AML-193 (cell line): ENCODE results near the gene SNX32.
A peak's percentile ranks its signal among the peaks of the same experiment; 100 is the strongest.

Experiments
- DNase-seq, 2 experiments: peaks; one replicate each; lab custom pipeline; 2025; lab: John Stamatoyannopoulos, UW

The SNX32 gene

DNA sequence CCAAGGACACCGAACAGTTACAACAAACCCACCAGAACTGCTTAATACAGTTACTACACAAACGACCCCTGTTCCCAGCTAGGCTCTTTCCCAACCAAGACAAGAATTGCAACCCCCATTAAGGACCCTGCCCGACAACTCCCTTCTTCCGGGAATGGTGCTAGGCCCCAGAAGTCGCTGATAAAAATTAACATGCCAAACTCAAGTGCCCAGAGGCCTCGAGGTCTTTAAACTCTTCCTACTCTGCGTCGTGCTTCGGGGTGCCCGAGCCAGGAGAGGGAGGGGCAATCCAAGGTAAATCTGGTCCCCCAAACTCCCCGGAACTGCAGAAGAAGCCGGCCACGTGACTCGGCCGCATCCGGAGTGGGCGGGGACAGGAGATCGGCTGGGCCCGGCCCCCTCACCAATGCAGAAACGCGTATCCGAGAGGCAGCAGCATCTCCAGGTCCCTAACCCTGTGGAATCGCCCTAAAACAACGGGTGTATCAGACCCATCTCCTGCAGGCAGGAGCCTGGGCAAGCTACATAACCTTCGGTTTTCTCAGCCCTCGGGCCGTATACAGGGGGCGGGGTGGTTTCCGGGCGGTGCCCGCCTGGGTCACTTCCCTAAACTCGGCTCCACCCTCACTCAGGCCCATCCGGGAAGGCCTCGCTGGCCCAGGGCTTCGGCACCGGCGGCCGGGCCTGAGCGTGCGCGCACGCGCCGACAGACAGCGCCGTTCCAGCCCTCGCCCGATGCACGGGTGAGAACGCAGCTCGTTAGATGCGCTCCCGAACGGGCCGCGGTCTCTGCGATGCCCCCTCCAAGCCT lies 23.1 kb downstream of the SNX32 start:
- peak; percentile 72 to 82 for DNase-seq

DNA sequence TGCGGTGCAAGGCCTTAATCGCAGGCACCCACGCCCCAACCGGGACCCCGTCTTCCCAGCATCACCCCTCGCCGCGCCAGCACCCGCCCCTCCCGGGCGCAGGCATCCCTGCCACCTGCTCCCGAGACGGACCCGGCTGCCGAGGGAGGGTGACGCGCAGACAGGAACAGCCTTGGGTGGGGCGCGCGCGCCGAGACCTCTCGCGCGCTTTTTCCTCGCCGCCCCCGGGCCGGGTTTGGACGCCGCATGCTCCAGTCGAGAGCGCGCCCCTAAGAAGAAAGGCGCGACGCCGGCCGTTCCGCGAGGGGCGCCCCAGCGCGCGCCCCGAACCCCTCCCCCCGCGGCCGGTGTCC lies 23.7 kb downstream of the SNX32 start:
- peak in 1 of 2 experiments; percentile 11 for DNase-seq

DNA sequence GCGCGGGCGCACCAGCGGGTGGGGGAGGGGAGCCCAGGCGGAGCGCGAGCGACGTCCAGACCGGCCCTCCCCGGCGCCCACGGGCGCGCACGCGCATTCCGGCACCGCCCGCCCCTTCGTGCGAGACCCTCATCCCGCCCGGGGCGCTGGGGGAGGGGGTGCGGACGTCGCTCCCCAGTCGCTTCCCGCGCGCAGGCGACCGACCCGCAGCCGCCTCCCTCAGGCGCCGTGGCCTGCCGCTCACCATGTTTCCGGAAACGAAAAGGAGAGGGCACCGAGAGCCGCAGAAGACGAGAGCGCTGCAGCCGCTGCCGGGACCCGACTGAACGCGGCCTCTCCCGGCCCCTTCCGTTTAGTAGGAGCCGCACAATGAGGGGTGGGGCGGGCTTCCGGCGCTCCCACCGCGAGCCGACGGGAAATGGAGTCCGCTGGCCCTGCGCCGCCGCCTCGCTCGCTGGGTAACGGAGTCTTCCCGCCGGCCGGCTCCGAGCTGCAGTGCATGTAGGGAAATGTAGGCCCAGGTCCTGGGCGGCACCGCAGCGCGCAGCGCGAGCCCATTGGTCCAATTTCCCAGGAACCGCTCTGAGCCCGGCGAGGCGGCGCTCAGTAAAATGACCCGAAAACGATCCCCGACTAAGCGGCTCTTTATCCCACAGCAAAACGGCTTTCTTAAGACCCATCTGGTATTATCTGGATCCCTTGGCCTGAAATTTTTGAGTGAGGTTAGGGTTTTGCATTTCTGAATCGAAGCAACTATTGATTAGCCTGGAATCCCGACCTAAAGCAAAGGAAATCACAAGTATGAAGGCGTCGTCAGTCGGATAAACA lies 24.3 kb downstream of the SNX32 start, which contains the start of gene CFL1:
Gene CFL1, minus strand, starts transcription at position 328 of the 828 bp plus-strand sequence. Its CDS starts 81 bp downstream, at position 247.
- DNase-seq = peak; percentile 91 to 94

DNA sequence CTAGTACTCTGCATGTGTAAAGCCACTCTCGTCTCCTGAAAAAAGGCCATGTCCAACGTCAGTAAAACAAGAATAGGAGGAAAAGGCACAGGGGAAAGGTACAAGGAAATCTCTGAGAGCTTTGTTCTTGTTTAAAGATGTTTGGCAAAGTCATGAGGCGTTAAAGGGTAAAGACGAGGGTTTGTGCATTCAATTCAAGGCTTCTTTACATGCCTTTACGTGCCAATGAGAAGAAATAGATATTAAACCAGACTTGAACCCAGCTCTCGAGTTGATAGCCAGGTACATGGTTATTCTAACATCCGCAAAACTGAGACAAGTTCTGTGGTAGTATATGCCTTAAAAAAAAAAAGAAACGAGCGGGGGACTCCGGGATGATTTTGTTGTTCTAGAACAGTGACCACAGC lies 24.9 kb downstream of the SNX32 start:
- no peak for DNase-seq

DNA sequence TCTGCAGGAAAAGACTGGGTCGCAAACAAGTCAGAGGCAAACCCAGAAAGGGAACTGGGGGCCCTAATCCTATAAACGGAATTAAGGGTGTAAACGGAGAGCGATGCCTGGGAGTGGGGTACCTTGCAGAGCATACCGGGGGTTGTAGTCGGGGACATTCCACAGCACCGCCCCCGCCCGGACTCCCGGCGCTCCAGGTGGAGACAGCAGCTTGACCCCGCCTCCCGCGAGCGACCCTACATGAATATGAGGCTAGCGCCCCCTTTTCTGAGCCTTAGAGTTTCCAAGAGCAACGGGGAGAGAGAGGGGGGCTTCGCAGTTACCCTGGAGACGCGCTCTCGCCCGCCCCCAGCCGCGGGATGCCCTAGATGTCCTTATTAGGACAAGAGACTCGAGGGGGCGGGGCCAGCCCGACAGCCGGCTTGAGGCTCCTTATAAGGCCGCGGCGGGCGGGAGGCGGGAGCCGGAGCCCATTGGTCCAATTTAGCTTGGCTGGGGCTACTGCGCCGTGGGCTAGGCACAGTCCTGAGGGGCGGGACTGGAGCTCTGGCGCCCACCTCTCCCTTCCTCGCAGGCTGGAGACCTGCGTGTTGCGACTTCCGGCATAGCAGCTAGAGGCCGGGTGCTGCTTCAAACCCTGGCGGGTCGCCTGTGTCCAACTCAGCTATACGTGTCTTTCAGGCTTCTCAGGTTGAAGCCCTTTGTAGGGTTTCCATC lies 25.5 kb downstream of the SNX32 start:
- DNase-seq = peak; percentile 93 to 97

DNA sequence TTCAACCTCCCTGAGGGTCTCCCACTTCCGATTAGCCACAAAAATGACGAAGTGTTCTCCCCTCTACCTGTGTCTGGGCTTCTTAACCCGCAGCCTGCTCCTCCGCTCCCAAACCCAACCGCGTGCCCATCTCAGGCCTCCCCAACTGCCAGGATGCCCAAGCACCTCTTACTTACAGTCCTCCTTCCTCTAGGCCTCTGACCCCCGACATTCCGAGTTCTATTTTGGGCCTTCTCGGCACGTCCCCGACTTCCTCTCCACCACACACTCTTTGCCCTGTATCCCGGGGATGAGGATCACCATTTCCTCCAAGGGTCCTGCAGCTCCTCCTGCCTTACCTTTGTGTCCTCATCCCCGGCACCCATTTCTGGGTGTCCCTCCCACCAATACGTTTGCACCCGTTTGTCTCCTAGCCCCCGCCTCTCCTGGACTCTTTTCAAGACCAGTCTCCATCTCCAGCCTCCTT lies 26.1 kb downstream of the SNX32 start:
- no peak for DNase-seq

DNA sequence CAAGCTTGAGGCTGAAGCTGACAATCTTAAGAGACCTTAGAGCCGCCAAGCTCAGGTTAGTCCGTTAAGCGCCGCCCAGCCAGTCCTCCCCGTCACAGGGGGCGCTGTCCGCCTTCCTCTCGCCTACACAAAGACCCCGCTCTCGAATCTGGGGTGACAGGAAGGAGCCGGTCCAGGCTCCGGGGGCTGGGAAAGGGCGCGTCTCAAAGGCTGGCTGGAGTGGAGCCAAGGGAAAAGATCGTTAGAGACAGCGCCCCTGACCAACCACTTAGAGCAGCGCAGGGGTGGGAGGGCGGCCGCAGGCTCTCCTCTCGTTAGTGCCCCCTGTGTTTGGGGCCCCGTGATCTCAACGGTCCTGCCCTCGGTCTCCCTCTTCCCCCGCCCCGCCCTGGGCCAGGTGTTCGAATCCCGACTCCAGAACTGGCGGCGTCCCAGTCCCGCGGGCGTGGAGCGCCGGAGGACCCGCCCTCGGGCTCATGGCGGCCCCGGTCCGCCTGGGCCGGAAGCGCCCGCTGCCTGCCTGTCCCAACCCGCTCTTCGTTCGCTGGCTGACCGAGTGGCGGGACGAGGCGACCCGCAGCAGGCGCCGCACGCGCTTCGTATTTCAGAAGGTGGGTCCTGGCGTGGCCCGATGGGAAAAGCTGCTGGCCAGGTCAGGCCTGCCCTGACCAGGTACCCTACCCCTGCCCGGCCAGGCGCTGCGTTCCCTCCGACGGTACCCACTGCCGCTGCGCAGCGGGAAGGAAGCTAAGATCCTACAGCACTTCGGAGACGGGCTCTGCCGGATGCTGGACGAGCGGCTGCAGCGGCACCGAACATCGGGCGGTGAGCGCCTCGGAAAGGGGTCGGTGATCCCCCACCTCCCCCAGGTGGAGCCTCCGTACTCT lies 26.8 kb downstream of the SNX32 start, which contains the start of gene MUS81:
Gene MUS81, plus strand, starts transcription at position 156 of the 887 bp plus-strand sequence. Its CDS starts 321 bp downstream, at position 477.
- DNase-seq = peak; percentile 93 to 96

DNA sequence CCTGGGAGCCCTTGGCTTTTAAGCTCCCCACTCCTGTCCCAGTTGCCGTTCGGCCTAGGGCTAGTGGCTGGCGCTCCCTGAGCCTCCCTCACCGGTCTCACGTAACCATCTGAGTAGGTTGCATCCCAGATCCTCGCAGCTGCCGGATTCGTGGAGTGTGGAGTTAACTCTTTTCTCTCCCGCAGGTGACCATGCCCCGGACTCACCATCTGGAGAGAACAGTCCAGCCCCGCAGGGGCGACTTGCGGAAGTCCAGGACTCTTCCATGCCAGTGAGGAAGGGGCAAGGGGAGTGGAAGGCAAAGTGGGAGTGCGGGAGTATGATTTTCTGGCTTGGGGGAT lies 27.4 kb downstream of the SNX32 start:
- DNase-seq = no peak

DNA sequence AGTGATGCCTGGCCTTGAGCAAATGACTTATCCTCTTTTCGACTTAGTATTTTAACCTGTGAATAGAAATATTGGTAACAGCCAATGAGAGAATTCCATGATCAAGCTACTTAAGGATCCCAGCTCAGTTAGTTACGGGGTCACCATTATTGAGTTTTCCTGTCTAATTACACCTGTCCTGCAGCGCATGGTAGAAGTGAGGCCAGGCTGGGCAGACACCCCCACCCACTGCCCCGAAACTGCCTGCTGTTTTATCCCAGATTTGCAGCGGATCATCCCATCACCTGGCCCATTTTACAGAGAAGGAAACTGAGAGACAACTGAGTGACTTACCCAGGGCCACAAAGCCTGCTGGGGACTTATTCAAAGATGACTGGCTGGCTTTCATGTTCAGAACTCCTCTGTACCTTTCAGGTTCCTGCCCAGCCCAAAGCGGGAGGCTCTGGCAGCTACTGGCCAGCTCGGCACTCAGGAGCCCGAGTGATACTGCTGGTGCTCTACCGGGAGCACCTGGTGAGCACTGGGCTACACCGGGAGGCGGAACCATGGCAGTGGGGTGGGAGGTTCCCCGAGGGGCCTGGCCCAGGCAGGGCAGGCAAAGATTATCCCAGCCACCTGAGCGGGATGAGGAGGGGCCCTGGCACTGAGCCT lies 27.9 kb downstream of the SNX32 start:
- DNase-seq = no peak

DNA sequence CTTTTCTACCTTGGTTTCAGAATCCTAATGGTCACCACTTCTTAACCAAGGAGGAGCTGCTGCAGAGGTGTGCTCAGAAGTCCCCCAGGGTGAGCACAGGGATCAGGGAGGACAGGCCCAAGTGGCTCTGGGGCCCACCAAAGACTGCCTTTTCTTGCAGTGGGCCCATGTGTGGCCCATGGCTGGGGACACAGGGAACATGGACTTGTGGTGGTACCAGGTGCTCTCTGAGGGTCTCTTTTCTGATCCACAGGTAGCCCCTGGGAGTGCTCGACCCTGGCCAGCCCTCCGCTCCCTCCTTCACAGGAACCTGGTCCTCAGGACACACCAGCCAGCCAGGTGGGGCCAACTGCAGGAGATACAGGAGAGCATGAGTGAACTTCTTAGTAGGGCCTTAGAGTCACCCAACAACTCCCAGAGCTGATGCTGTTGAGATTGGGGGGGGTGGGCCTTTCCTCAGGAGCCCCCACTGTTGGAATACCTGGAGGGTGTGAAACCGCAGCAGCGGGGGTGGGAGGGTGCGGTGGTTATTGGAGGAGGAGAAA lies 28.5 kb downstream of the SNX32 start:
- DNase-seq = no peak

DNA sequence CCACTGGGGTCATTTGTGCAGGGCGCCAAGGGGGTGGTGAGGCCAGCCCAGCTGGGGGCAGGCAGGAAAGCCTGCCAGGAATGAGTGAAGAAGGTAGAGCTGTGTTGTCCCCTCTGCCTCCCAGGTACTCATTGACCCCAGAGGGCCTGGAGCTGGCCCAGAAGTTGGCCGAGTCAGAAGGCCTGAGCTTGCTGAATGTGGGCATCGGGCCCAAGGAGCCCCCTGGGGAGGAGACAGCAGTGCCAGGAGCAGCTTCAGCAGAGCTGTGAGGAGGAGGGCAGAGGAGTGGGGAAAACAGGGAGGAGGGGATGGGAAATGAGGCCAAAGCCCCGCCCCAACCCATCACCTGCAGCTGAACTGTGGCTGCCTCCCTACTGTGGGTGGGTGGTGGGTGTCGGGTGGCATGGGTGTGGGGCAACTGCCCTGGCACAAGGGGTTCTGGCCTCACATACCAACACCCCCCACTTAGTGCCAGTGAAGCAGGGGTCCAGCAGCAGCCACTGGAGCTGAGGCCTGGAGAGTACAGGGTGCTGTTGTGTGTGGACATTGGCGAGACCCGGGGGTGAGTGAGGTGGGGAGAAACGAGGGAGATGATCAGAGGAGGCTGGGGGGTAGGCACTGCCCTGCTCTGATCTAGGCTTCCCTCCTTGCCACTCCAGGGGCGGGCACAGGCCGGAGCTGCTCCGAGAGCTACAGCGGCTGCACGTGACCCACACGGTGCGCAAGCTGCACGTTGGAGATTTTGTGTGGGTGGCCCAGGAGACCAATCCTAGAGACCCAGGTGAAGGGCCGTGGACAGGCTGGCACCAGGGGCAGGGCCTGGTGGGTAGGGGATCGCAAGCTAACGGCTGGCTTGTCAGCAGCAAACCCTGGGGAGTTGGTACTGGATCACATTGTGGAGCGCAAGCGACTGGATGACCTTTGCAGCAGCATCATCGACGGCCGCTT lies 29.5 kb downstream of the SNX32 start:
- DNase-seq = no peak

DNA sequence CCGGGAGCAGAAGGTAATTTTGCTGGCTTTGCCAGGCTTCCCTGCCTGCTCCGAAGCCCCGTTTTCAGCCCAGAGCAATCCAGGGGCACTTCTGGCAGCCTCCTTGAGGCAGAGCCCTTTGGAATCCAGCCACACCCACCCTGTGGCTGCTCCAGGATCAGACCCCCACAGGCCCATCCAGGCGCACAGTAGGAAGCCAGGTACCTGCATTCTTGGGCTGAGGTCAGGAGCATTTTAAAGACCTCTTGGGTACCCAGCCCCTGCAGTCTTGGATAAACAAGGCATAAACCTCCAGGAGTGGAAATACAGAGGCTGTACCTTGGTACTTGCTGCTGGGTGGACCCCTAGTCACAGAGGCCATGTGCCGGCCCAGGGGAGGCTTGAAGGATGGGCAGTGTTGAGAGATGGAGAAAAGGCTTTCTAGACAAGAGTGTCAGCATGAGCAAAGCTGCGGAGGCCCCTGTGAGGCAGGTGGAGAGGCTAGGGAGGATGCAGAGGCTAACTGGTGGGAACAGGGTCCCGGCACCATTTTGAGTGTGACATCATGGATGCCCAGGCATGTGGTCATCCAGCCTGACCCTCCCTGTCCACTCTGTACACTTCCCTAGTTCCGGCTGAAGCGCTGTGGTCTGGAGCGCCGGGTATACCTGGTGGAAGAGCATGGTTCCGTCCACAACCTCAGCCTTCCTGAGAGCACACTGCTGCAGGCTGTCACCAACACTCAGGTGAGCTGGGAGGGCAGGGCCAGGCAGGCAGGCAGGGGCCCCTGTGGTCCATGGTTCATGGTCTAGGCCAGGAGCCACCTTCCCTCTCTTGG lies 30.3 kb downstream of the SNX32 start:
- no peak for DNase-seq

DNA sequence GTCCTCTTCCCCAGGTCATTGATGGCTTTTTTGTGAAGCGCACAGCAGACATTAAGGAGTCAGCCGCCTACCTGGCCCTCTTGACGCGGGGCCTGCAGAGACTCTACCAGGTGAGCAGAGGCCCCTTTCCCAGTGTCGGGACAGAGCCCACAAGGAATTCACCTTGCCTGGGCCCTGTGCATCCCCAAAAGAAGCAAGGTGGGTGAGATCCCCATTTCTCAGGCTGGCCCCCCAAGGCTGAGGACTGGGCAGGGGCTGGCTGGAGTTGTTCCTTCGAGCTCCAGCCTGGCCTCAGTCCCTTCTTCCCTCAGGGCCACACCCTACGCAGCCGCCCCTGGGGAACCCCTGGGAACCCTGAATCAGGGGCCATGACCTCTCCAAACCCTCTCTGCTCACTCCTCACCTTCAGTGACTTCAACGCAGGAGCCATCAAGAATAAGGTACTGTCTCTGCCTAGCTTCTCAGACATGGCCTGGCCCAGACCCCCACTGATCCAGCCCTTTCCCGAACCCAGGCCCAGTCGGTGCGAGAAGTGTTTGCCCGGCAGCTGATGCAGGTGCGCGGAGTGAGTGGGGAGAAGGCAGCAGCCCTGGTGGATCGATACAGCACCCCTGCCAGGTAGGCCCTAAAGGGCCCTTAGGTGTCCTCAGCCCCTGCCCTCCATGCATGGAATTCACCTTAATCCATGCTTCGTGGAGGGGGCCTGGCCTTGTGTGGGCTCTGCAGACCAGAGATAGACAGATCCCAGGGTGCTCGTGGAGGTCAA lies 31.1 kb downstream of the SNX32 start:
- DNase-seq = no peak

DNA sequence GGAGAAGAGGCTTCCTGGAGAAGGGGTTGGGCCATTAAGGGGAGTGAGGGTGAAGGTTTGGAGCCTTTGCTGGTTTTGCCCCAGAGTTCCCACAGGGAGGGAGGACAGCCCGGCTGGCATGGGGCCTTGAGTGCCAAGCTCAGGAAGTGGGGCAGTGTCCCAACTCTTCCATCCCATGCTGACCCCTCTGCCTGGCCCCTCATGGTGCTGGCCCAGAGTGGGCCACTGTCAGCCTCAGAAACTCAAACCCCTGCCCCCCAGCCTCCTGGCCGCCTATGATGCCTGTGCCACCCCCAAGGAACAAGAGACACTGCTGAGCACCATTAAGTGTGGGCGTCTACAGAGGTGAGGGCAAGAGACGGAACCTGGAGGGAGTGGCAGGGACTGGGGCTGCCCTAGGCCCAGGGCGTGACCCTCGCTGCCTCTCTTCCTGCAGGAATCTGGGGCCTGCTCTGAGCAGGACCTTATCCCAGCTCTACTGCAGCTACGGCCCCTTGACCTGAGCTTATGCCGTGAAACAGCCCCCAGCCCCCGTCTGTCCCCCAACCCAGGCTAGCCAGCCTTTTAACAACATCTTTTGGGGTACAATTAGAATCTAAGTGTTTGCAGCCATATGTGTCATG lies 31.9 kb downstream of the SNX32 start:
- no peak for DNase-seq

DNA sequence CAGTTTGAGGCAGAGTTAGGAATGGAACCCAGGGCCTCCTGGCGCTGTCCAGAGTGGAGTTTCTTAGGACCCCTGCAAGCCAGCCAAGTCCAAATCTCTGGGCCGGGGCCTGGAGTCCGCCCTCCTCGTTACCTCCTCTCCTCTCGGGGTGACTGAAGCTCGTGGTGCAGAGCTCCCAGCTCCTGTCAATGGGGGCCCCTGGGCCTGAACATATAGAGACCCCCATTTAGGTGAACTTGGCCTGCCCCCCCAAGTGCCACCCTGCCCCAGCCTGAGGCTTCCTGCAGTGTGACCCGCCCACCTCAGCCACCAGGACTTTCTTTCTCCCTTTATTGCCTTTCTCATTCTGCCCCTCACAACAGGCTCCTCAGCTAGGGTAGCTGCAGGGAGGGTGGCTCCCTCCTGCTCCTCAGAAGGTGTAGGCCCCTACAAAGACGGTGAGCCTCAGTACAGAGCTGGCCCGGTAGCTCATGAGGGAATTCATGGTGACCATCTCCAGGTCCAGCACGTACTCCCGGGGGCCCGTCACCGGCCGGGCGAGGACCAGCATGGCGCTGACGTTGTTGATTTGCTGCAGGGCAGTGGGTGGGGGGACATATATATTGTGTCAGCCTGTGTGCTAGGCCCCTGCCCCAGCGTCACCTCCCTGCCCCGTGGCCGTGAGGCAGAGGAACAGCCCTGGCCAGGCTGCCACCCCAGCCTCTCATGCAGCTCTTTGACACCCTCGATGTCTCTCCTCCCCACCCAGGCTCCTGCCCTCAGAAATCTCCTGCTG lies 32.9 kb downstream of the SNX32 start:
- DNase-seq = no peak

DNA sequence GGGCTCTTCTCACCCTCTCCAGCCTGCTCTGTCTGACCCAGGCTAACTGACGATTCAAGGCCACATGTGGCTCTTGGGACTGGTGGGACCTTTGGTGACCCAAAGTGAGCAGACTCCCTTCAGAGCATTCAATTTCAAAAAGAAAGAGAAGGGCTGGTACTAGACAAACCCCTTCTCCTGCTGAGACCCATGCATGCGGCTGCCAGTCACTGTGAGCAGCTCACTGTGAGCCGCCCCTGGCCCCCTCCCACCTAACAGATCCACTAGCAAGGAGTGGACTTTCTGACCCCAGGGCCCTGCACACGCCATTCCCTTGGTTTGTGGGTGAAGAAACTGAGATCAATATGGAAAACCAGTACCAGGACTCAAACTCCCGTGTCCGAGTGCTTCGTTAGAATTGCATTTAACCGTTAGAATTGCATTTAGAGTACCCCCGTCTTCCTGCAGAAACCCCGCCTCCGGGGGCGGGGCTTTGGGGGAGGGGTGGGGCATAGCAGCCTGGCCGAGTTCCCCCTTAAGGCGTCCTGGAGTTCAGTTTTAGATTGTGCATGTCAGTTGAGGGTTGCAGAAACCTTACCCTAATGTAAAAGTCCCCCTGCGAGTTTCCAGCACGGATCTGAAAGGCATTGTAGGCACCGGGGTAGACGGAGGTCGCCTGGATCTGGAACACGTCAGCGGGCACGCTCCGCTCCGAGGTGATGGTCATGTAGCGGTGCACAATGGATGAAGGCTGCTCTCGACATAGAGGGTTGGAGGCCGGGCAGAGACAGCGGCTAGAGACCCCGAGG lies 33.7 kb downstream of the SNX32 start:
- DNase-seq = no peak
